GM19463 (cell line): ENCODE data around the gene TMC6.

ENCODE experiments used
- ATAC-seq: cut with Tn5 transposase; IDR thresholded peaks from one replicate; pipeline ENCODE4 v1.9.1; 2021; ENCODE audit warnings: mild to moderate bottlenecking, moderate library complexity; ENCODE audit not compliant: unreplicated experiment

Gene TMC6

GRCh38 chr17:78137392-78138203 lies 9.0 kb upstream of the TMC6 start:
- no peak for ATAC-seq

- no peak for ATAC-seq
Observed at GRCh38 chr17:78135858-78136500, 7.4 kb upstream of the TMC6 start.

DNA sequence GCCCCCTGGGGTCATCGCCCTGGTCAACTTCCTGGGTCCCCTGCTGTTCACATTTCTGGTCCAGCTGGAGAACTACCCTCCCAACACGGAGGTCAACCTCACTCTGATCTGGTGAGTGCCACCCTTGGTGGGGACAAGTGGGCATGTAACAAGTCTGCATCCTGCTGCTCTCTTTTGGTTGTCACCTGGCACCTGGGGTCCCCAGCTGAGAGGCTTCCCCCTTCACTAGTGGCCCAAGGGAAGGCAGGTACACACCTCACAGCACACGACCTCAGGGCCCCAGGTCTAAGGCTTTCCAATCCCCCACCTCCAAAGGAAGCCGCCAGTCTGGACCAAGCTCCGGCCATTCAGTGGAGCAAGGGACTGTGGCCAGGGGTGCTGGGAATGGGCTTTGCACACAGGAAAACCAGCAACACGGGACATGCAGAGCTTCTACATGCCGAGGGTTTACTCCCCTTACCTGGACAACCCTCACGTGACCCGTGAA lies 6.4 kb upstream of the TMC6 start:
- ATAC-seq = no peak

- no peak for ATAC-seq
Observed at GRCh38 chr17:78133971-78134898, 5.7 kb upstream of the TMC6 start.

DNA sequence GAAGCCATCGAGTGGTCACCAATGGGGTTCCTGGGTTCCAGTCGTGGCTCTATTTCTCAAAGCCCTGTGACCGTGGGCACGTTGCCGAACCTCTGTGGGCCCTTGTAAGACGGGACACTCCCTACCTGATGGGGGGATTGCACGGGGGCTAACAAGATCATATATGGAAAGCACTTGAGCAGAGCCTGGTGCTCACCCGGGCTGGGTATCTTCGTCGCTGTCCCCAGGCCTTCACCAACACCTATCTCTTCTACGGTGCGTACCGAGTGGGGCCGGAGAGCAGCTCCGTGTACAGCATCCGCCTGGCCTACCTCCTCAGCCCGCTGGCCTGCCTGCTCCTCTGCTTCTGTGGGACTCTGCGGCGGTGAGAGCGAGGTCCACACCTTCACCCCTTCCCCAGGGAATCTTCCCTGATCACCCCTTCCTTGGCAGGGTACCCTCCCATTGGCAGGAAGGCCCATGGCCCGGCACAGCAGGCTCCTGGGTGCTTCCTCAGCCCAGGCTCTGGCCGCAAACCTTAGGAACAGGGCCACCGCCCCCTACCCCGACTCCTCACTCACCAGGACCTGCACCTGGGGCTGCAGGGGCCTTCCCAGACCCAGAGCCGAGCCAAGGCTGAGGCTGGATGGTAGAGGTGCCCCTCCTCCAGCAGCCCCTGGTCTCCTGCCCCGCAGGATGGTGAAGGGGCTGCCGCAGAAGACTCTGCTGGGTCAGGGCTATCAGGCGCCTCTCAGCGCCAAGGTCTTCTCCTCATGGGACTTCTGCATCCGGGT lies 4.8 kb upstream of the TMC6 start:
- no peak for ATAC-seq

DNA sequence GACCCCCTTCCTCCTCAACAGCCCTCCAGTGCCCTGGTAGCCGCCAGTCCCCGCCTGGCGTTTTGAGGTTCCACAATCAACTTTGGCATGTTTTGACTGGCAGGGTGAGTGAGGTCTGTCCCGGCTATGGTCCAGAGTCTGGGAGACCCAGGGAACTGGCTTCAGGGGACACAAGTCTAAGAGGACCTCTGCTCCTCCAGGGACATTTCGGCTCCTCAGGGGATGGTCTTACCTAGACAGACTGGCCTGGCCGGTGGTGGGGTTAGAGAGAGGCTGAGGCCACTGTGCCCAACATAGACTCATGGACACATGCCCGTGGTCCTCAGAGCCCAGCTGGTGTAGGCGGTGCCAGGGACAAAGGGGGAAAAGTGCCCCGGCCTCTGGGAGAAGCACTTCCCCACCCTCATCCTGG lies 4.2 kb upstream of the TMC6 start:
- no peak for ATAC-seq

- no peak for ATAC-seq
Observed at GRCh38 chr17:78132084-78132676, 3.6 kb upstream of the TMC6 start.

GRCh38 chr17:78131172-78132083 lies 2.9 kb upstream of the TMC6 start:
- no peak for ATAC-seq

- no peak for ATAC-seq
Observed at GRCh38 chr17:78130437-78131101, 2.0 kb upstream of the TMC6 start, which contains the start of gene TMC8. Gene TMC8, plus strand, starts transcription at chr17:78130771. Its CDS starts 818 bp downstream, at chr17:78131589.

DNA sequence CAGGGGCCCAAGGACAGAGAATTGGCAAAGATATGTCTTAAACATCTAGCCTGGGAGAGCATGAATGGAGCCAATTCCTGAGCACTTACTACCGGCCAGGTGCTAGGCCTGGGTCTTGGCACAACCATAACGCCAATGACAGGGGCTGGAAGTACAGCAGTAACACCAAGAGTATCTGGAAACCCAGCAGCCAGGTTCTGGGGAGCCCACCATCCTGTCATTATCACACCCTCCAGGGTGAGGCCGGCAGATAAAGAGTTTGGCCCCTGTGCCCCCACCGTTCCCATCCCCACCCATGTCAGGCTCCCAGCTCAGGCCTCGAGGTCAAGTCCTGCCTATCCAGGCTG lies 1.5 kb upstream of the TMC6 start:
- no peak for ATAC-seq

GRCh38 chr17:78129351-78130089 lies 965 bp upstream of the TMC6 start:
- ATAC-seq = no peak

DNA sequence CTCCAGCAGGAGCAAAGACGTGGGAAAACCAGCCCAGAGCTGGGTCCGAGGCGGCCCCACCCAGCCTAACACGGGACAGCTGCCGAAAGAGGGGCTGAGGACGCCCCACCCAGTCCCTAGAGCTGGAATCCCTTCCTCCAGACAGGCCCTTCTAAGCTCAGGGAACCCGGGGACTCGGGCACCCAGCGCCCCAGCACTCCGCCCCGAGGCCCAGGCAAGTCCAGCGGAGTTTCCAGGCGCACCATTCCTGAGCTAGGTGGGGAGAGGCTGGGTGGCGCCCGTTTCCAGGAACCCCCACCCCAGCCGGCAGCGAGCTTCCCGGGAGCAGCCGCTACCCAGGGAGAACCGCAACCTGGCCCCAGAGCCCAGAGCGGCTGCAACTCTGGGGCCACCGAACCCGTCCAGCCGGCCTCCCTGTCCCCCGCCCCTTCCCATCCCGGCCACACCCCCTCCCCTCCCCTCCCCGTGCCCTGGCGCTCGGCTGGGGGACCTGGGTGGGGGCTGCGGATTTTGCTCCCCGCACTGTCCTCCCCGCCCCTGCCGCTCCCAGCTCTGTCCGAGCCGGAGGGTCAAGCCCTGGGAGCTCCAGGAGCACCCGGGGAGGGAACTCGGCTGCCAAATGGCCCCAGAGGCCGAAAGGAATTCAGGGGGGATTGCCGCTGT lies 536 bp downstream of the TMC6 start:
- no peak for ATAC-seq

GRCh38 chr17:78127239-78127887 lies 1.2 kb downstream of the TMC6 start:
- ATAC-seq = no peak

- ATAC-seq = no peak
Observed at GRCh38 chr17:78126895-78127238, 1.7 kb downstream of the TMC6 start.

- ATAC-seq = no peak
Observed at GRCh38 chr17:78125976-78126894, 2.3 kb downstream of the TMC6 start.
